Measurements from ENCODE around the gene OSBPL1A.

DNA sequence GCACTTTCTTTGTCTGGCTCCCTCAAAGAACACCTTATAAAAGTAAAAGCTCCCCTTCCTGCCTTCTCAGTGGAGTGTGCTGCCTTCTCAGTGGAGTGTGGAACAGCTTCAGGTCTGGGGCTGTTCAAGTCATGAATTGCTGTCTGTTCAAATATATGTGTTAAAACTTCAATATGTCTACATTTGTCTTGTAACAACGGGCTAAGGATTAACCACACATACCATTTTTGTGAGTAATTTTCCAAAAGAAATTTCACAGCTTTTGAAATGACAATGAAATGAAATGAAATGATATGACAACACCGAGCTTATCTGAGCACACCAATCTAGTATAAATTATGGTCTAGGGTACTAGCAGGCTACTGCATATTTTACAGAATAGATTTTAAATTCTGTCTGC, 215.8 kb downstream of the OSBPL1A start:
- no peak for TF ChIP-seq EZH2 (IDR thresholded peaks at IDR 0.05; ENCODE audit: borderline replicate concordance, low read length)
- TF ChIP-seq CTCF (conservative IDR thresholded peaks at IDR 0.05 in 1 of 2, IDR thresholded peaks at IDR 0.05 in 1 of 2; ENCODE audit: extremely low read depth in 1 of 2, insufficient read depth in 1 of 2, low read depth in 1 of 2, low read length in 2 of 2), result no peak

Measured in mammary epithelial cell (primary cell).